DND-41 (cell line): ENCODE data around the gene GPR146.

Experiments
- ATAC-seq: fragments of 200-7000 bp; cut with Tn5 transposase; 3 replicates; pipeline ENCODE4 v1.9.1; 2021; ENCODE audit warnings: low read depth; ENCODE audit not compliant: insufficient read depth
- DNase-seq: peaks from one replicate; pipeline ENCODE4 v3.0.0-alpha.2; 2020
- H2AFZ ChIP-seq: 2 replicates; pipeline ENCODE4 v1.6.0; 2012; ENCODE audit warnings: low read depth, low read length
- H3K27ac ChIP-seq: 2 replicates; pipeline ENCODE4 v1.5.1; 2012; ENCODE audit warnings: low read length, inconsistent platforms
- H3K27me3 ChIP-seq: fragments of 200-600 bp; sonication (generic); 2 replicates; pipeline ENCODE4 v1.6.0; 2012; ENCODE audit warnings: low read length, mild to moderate bottlenecking, inconsistent platforms; ENCODE audit not compliant: insufficient read depth, poor library complexity
- H3K36me3 ChIP-seq: 2 replicates; pipeline ENCODE4 v1.5.1; 2012; ENCODE audit warnings: low read length, inconsistent platforms; ENCODE audit not compliant: insufficient read depth
- H3K4me1 ChIP-seq: 2 replicates; pipeline ENCODE4 v1.5.1; 2012; ENCODE audit warnings: mild to moderate bottlenecking, low read length; ENCODE audit not compliant: insufficient read depth
- H3K4me2 ChIP-seq: 2 replicates; pipeline ENCODE4 v1.6.0; 2012; ENCODE audit warnings: mild to moderate bottlenecking, moderate library complexity, low read length, inconsistent platforms; ENCODE audit not compliant: insufficient read depth
- H3K4me3 ChIP-seq, 2 experiments: fragments of 200-600 bp in 1 of 2; shearing (Covaris generic) in 1 of 2; 2 replicates each; pipeline ENCODE4 v1.5.1; 2012 to 2016; ENCODE audit warnings: inconsistent platforms in 2 of 2, low read length in 2 of 2, mild to moderate bottlenecking in 2 of 2, low read depth in 1 of 2, moderate library complexity in 1 of 2
- H3K79me2 ChIP-seq: 2 replicates; pipeline ENCODE4 v1.6.0; 2012; ENCODE audit warnings: low read length, inconsistent platforms; ENCODE audit not compliant: insufficient read depth
- H3K9ac ChIP-seq: 2 replicates; pipeline ENCODE4 v1.6.0; 2012; ENCODE audit warnings: low read depth, mild to moderate bottlenecking, inconsistent platforms, low read length, moderate library complexity
- H3K9me3 ChIP-seq: 2 replicates; pipeline ENCODE4 v1.5.1; 2012; ENCODE audit warnings: low read length, moderate library complexity, mild to moderate bottlenecking, inconsistent platforms; ENCODE audit not compliant: insufficient read depth, severe bottlenecking
- H4K20me1 ChIP-seq: 2 replicates; pipeline ENCODE4 v1.6.0; 2012; ENCODE audit warnings: low read length; ENCODE audit not compliant: insufficient read depth
- CTCF ChIP-seq: IDR thresholded peaks from 2 replicates; pipeline ENCODE4 v1.5.1; 2012; ENCODE audit warnings: borderline replicate concordance, low read length, moderate library complexity, mild to moderate bottlenecking; ENCODE audit not compliant: poor library complexity, severe bottlenecking; ENCODE audit errors: extremely low read depth
- EZH2 ChIP-seq: IDR thresholded peaks from 3 replicates; pipeline ENCODE4 v1.6.1; 2012; ENCODE audit warnings: borderline replicate concordance, low read depth, mild to moderate bottlenecking, moderate library complexity, low read length, inconsistent platforms; ENCODE audit not compliant: severe bottlenecking

Gene GPR146

GRCh38 chr7:1026721-1027161 lies 17.6 kb upstream of the GPR146 start:
- TF ChIP-seq EZH2 (no peak), CTCF (no peak)
- no peak overlapping the region for H3K4me2 ChIP-seq
- no peak overlapping the region for H2AFZ ChIP-seq
- peaks cover 26% of the 10 kb centered on the region for H4K20me1 ChIP-seq
- H3K27me3 ChIP-seq: no peaks in the 10 kb centered on the region
- H3K4me3 ChIP-seq: no peak overlapping the region
- H3K4me1 ChIP-seq: no peaks in the 10 kb centered on the region
- H3K79me2 ChIP-seq: no peaks in the 10 kb centered on the region
- ATAC-seq (no peak), DNase-seq (no peak)
- peaks cover 7% of the 10 kb centered on the region for H3K9me3 ChIP-seq
- H3K36me3 ChIP-seq: no peaks in the 10 kb centered on the region
- H3K27ac ChIP-seq: no peak overlapping the region
- no peak overlapping the region for H3K9ac ChIP-seq

- no peak for TF ChIP-seq EZH2
- no peak for TF ChIP-seq CTCF
- no peak overlapping the region for H3K27ac ChIP-seq
- no peaks in the 10 kb centered on the region for H3K27me3 ChIP-seq
- no peak for DNase-seq
- no peaks in the 10 kb centered on the region for H3K79me2 ChIP-seq
- no peaks in the 10 kb centered on the region for H3K36me3 ChIP-seq
- no peak overlapping the region for H3K4me3 ChIP-seq
- H3K4me2 ChIP-seq: no peak overlapping the region
- H2AFZ ChIP-seq: no peak overlapping the region
- H3K9ac ChIP-seq: no peak overlapping the region
- no peaks in the 10 kb centered on the region for H3K4me1 ChIP-seq
- H3K9me3 ChIP-seq: peaks cover 3% of the 10 kb centered on the region
- H4K20me1 ChIP-seq: peaks cover 26% of the 10 kb centered on the region
- no peak for ATAC-seq
Observed at GRCh38 chr7:1027242-1028043, 16.9 kb upstream of the GPR146 start.

- Histone ChIP-seq H3K9me3 (no peaks in the 10 kb centered on the region), H3K36me3 (no peaks in the 10 kb centered on the region), H3K27ac (no peak overlapping the region), H3K4me1 (no peaks in the 10 kb centered on the region), H3K4me2 (no peak overlapping the region), H2AFZ (no peak overlapping the region), H3K27me3 (no peaks in the 10 kb centered on the region), H3K4me3 (no peak overlapping the region), H3K79me2 (no peaks in the 10 kb centered on the region), H4K20me1 (peaks cover 28% of the 10 kb centered on the region), H3K9ac (no peak overlapping the region)
- ATAC-seq (no peak), DNase-seq (no peak)
- no peak for TF ChIP-seq EZH2
- TF ChIP-seq CTCF: no peak
Observed at GRCh38 chr7:1028044-1028770, 16.1 kb upstream of the GPR146 start.
